CD4-positive, alpha-beta T cell treated with Interleukin-4 for 4 hours (primary cell): Measurements from ENCODE around the gene LCA5.
"Not testable (repeated sequence)": the region's sequence is repeated elsewhere in the genome, so short reads cannot be mapped to it uniquely, and the experiment has no call there.

ENCODE experiments used
- DNase-seq: peaks from one replicate; pipeline ENCODE4 v3.0.0-alpha.2; 2020

LCA5 gene

DNA sequence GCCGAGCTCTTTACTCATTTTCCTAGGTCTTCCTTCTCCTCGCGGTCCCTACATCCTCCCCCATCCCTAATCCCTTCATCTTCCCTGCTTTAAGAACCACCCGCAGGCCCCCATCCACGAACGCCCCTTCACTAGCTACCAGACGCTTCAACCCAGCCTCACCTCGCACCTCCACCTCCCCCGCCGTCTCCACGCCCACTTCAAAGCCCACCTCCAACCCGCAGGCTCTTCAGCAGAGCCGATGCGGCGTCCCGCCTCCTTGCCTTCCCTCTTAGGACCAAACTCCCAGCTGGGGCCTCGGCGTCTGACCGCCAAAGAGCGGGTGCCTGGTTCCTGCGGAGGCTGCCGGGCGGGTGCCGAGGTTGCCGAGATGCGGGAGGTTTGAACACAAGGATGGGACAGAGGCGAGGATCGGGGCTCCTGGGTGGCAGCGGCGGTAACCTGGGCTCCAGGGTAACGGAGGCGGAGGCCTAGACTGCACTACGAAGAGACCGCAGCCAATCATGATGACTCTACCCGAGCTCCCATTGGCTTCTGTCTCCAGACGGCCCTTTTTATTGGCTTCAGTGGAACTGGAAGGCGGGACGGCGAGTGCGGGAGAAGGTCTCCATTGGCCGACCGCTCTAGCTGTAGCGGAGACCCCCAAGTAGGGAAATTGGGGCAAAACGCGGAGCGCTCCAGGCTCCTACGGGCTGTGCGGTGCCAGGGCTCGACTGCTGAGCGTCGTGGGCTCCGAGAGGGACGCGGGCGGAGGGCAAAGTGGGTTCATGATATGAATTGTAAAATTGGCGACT, at the start of gene LCA5:
LCA5 (minus strand) TSS at position 477 of the 794 bp plus-strand sequence. CDS start 18,536 bp downstream, outside the sequence.
- peak; percentile 84 for DNase-seq

DNA sequence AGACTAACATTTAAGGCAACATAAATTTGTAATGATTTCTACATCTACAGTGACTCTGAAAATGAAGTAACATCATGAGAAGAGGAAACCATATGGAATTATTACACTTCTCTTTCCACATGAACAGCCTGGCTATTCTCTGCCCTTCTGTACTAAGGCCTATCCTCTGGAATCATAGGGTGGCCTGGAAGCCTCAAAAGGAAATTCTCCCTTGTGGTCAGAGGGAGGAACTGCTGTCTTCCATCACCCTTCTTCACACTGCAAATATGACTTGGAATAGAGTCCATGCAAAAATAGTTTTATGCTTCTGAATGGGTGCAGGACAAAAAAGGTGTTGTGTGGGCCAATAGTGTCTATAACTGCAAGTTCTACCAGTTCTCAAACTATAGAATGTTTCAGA, 49.3 kb upstream of the LCA5 start:
- DNase-seq: no peak

DNA sequence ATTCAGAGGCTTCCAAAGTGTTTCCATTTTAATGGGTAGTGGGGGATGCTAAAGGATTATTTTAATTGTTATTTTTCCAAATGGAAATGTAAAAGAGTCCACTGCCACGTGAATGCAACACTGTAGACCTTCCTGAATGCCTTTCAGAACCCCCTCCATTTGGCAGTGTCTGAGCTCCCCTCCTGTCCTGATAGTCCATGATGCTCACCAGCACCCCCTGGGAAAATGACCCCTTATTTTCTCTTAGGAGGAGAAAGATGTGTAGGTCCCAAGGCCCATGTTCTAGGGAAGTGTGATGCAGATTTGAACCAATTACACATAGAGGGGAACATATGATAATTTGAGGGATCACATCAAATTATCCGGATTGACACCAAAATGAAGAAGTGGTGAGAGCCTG, 47.1 kb upstream of the LCA5 start:
- DNase-seq: no peak

DNA sequence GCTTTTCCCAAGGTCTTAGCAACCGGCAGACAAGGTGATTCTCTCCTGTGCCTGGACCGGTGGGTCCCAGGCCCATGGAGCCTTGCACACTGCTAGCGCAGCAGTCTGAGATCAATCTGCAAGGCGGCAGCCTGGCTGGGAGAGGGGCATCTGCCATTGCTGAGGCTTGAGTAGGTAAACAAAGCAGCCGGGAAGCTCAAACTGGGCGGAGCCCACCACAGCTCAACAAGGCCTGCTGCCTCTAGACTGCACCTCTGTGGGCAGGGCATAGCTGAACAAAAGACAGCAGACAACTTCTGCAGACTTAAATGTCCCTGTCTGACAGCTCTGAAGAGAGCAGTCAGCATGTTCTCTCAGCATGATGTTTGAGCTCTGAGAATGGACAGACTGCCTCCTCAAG, 40.7 kb upstream of the LCA5 start:
- not testable (repeated sequence) for DNase-seq

DNA sequence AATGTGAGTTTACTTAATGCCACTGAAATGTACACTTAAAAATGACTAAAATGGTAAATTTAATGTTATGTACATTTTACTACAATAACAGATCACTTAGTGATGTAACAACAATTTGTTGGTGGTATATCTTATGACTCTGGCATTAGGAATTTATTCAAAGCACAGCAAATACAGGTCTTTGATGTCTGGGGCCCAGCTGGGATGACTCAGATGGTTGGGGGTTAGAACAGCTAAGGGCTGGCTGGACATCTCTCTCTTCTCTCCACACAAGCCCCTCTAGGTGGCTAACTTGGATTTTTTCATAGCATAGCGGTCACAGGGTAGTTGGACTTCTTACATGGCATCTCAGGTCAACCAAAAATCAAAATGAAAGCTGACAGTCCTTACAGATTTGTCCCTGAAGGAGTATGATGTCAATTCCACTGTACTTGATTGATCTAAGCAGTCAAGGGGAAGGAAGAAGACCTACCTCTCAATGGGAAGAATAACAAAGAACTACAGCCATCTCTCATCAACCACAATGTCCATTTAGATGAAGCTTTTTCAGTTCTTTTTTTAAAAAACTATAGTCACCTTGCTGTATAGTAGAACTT, 37.5 kb upstream of the LCA5 start:
- DNase-seq: no peak

DNA sequence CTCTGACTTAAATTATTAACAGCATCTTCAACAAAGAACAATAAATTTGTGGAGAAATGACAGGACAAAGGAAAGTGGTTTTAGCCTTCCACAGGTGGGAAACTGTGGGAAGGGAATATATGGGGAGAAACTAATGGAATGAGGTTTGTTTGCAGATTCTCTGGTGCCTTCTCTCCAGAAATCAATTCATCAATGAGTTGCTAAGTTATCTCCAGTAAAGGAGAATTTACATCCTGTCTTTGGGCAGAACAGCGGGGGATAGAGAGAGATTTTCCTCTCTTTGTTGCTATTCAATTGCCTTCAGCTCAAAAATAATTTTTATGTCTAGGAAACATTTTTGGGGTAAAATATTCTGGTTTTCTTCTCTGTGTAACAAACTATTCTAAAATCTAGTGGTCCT, 36.9 kb upstream of the LCA5 start:
- DNase-seq: no peak

DNA sequence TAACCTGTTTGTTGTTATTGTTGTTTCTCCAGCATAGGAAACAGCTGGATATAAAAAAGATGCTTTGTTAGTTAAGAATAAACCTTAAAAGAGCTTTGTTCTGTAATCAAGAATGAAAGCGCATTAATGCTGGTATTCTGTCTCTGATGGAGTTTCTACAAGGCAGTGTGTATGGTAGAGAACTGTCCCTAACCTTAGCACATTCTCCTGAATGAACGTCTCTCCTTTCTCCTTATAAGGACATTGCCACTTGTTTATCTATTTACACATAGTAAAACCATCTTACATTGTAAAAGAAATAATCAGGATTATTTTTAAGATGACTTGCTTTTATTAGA, 33.8 kb upstream of the LCA5 start:
- DNase-seq: no peak

DNA sequence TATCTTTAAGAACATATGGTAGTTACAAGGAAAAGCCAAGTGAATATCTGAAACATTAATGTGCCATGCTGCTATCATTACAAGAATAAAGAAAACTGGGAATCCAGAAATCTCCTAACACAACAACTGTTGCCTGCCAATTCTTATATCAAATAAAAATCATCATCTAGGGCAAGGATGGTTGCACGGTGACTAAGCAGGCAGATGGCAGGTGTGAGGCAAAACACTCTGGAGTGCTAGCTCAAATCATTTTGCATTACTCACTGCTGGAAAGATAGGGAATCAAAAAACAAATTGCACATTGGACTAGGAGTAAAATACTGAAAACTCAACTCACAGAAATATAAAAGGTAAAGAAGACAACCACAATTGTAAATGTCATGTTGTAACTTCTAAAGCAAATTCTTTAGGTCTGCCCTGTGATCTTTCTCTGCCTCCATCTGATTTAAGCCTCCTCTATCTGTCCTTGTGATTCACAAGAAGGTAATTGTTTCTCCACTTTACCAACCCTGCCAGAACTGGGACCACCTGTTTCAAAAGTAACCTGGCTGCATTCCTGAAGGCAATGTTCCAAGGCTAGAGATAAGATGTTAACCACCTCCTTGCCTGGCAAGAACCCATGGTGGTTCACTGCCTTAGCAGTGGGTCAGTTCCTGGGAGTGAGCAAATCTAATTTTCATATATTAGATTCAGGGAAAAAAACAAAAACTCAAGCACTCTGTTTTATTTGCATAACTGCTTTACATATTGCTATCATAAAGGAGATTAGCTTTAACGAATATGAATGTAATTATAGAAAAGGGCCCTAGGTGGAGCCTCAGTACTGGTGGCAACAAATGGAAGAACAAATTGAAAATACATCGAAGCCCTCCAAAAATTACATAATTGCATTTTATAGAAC, 33.1 kb upstream of the LCA5 start:
- DNase-seq: peak; percentile 34

DNA sequence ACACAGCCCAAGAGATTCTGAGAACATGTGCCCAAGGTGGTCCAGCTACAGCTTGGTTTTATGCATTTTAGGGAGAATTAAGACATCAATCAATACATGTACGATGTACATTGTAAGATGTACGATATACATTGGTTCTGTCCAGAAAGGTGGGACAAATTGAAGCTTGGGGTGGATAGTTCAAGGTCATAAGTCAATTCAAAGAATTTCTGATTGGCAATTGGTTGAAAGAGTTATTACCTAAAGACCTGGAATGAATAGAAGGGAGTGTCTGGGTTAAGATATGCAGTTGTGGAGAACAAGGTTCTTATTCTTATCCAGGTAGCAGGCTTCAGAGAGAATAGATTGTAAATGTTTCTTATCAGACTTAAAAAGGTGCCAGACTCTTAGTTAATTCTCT, 31.8 kb upstream of the LCA5 start:
- DNase-seq: no peak

DNA sequence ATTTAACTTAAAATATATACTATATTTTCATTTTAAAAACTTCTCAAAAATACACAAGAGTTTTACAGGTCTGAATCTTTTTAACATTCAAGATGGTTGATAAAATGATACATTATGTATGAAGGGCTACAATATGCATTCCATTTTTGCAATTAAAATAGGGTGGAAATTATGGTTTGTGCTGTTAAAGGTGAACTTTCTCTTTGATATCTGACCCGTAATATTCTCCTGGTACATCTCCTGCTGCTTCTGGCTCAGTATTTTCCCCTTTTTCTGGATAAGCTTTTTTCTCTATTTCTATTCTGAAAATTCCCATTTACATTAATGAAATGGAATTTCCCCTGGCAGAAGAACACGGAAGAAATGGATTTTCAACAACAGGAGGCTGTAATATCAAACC, 27.4 kb upstream of the LCA5 start:
- DNase-seq: no peak

DNA sequence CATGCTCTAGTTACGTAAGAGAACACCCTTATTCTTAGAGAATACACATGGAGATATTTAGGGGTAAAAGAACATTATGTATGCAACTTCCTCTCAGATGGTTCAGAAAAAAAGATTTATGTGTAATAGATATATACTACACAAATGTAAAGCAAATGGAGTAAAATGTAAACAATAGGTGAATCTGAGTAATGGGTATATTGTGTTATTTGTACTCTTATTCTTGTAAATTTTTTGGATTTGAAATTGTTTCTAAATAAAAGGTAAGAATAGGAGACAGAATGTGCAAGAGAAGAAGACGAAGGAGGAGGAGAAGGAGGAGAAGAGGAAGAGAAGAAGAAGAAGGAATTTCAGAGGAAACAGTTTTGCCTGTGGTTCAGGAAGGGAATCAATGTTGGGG, 22.5 kb upstream of the LCA5 start:
- DNase-seq: no peak

DNA sequence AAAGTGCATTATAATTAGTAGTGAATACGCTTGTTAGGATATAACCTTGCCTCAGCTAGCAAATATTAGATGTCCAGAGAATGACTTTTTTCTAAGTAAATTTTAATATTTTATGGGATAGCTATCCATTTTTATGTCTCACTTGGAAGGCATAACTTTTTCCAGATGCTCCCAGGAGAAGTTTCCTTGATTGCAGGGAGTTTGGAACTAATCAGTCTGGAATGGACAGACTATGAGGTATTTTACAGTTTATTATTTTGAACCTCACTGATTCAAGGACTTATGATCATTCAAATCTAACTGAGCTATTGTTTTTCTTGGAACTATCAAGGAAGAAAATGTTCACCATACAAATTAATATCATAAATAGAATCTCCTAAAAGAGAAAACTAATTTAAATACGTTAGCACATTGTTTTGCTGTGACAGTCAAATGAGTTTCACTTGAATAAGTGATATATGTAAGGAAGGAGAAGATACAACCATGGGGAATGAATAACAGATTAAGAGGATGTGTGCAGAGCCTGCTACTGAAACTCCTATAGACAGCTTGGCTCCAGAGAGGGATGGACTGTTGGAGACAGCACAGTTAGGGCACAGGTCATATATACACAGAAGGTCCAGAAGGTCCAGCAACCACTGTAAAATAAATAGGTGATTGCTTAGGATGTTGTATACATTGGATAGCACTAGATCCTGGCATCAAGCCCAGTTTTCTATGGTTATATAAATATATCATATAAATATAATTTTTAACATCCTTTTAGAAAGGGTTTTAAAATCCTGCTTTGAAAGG, 20.6 kb upstream of the LCA5 start:
- DNase-seq: no peak

DNA sequence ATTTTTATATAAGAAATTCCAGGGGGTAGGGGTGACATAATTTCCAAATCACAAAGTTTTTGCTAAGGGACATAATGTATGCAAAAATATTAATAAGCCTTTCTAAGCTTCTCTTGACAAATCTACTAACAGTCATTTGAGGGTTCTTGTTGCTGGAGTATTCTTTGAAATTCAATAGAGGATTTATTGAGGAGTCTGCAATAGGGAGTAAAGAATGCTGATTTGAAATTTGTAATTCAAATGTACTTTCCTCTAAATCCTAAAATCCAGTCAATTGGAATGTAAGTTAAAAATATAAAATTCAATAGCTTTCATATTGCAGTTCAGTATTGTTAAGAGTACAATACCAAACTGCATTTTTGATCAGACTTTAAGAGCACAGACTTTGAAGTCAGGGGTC, 17.1 kb upstream of the LCA5 start:
- no peak for DNase-seq

DNA sequence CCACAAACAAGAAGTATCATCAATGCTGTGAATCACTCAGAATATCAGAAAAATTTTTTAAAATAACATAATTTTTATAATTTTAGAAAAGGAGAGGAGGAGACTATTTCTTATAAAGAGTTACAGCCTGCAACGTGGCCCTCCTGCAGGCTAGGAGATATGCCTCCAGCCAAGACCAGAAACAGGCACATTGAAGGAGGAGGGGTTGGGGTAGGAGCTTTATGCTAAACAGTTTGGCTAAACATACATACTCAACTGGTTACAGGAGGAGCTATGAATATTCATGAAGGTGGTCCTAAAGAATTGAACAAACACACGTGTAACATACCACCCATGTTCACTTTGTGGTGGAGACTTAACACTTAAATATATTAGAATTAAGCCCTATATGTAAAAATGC, 14.2 kb upstream of the LCA5 start:
- DNase-seq: no peak

DNA sequence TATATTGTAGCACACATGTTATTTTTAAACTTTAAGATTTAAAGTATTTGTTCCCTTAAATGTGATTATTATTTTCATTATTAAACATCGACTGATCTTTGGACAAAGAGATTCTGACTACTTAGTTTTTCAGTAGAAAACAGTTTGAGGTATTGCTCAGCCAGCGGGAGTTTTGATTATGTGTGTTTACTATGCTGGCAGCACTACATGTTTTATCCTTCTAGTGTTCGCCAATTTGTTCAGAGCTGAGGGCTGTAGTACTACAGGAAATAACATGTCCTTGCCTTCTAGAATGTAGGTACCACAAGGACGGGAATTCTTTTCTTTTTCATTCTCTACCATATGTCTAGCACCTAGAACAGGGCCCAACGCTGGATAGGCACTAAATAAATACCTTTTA, 11.1 kb upstream of the LCA5 start:
- DNase-seq: no peak

DNA sequence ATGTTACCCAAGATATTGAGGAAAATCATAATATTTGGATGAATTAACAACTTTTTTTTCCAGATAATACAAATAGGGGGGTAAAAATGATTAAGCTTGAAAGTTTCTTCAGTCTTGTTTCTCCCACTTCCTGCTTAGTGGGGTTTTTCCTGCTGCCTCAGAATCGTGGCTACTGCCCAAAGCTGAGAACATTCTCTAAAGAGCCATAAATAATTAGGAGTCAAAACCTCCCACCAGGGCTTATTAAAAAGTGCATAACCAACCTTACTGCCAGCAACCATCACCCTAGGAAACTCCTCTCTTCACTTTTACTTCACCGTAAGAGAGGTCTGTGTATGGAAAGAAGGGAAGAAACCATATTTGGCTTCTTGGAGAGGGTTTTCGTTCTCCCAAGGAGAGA, 9.0 kb upstream of the LCA5 start:
- DNase-seq: no peak

DNA sequence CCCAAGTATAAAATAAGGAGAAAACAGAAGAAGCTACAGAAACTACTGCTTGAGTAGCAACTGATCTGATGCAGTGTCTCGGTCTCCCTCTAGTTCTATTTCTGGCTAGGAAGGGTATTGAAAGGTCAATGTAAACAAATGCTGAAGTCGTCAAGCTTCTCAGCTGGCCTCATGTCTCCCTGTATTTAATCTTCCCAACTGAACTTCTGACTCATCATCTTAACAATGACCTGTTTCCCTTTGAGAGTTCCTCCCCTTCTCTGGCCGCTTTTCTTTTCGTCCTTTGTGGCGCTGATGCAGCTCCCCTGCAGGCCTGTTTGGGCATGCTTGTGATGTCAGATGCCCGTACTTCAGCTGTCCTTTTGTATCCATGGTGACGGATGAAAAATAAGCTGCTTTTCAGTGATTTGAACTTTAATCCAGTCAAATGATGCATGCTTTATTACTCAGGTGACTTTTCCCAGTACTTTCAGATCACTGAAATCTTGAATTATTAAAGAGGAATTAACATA, 7.8 kb upstream of the LCA5 start:
- no peak for DNase-seq

DNA sequence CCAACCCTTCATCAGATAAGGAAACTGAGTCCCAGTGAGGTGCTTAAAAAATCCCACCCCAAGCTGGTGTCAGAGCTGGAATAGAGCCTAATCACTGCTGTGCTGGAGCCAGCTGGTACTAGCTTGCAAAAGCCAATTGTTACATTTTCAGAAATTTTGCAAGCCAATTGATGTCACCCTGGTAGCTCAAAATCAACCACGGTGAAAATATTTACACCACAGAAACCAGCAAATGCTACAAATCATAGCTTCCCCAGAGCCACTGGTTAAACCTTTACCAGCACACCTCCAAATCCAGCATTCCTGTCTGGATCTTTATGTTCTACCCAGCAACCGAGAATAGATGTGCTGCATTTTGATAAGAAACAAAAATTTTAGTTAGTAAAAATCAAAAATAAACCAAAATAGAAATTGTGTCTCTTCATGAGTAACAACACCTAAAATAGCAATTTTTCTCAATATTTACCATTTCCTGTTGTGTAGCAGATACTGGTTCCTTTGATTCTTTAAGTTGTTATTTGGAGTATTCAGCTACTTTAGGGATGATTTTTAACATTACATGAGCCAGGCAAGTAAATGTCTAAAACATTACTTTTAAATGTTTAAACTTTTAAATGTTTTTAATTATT, 7.2 kb upstream of the LCA5 start:
- DNase-seq: no peak

DNA sequence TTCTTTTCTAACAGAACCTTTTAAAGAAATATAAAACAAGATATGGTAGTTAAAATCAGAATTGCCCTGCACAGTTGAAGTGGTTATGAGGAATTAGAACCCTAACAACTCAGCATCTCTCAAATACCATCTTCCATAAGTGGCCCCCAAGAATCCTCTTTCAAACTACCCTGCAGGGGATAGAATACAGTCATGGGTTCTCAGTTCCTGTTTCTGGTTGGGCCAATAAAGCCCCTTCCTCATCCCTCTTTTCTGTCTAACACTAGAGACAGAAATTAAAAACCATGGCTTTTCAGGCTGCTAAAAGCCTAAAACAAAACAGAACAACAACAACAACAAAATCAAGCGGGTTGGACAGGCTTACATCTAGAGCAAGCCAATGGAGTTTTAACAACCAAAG, 6.7 kb upstream of the LCA5 start:
- no peak for DNase-seq

DNA sequence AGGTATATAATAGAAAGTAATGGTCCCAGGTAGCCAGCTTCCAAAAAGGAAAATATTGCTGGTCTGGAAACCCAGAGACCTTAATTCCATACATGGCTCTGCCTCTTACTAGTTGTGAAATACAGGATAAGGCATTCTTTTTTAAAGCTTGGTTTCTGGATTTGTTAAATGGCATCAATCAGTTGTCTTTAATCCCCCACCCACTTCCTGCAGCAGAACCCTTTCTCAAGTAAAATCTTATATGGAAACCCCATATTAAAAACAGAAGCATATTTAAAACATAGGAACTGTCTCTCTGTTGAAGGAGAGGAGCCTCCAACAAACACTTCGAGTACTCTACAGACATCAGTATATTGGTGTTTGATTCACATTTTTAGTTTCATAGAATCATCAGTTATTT, 6.2 kb upstream of the LCA5 start:
- no peak for DNase-seq

DNA sequence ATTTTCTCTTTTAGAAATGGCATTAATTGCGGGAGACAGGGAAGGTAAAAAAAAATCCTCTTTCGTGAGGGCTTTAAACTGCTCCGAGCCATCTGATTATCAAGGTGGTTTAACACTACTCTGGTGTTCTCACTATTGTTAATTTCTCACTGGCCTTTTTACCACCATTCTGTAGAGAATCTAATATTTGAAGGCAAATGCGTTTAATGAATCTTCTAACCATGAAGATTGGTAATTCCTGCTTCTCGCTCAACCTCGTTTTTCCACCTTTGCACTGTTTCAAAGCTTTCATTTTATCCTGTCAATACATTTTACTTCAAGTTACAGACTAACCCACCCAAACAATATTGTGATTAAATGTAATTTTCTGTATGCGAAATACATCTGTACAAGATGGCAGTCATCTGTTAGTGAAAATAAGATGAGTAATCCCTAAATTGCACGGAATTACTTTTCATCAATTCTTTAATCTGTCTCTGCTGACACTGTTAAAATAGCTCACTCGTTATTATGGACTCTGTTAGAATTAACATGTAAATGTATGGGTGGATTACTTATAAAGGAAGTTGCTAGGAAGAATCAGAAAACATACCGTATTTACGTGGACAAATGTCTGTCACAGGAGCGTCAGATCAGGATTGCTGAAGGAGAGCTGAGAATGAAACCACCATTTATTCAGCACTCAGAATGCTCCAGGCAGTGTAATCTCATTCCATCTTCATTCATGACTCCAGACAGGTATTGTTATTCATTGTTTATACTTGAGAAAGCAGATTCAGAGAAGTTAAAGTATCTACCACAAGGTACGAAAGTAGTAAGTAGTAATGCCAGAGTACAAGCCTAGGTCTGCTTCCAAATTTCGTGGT, 1.1 kb upstream of the LCA5 start:
- DNase-seq: no peak
